Aorta (tissue), 5 donors: ENCODE measurements around the gene ANKRD34A. TPM values are rescaled to one million over a fixed set of nuclear protein-coding genes. Genes with fewer than 3 reads are reported as not detected.

Experiments used
- ATAC-seq: fragments of 200-7000 bp; cut with Tn5 transposase; one replicate; pipeline ENCODE4 v1.9.1; 2022; ENCODE audit warnings: moderate library complexity; ENCODE audit not compliant: low FRiP score
- DNase-seq, 2 donors: peaks; one replicate each; pipeline ENCODE4 v3.0.0-alpha.2; 2020
- H3K27ac ChIP-seq, 2 donors: one replicate each; pipeline ENCODE4 v1.5.1; 2013; ENCODE audit warnings: low read length in 2 of 2, mild to moderate bottlenecking in 2 of 2, moderate library complexity in 2 of 2, control low read depth in 1 of 2, inconsistent platforms in 1 of 2, low read depth in 1 of 2
- H3K27me3 ChIP-seq, 2 donors: one replicate each; pipeline ENCODE4 v1.6.1; 2013; ENCODE audit warnings: control low read depth in 1 of 2, low read length in 1 of 2, mild to moderate bottlenecking in 1 of 2, moderate library complexity in 1 of 2; ENCODE audit not compliant: insufficient read depth in 2 of 2, control insufficient read depth in 1 of 2
- H3K36me3 ChIP-seq, 2 donors: one replicate each; pipeline ENCODE4 v1.6.1; 2013; ENCODE audit warnings: control low read depth in 1 of 2, low read length in 1 of 2, mild to moderate bottlenecking in 1 of 2; ENCODE audit not compliant: insufficient read depth in 2 of 2, control insufficient read depth in 1 of 2
- H3K4me1 ChIP-seq, 2 donors: one replicate each; pipeline ENCODE4 v1.6.1; 2013; ENCODE audit warnings: low read length in 2 of 2, control low read depth in 1 of 2, mild to moderate bottlenecking in 1 of 2, moderate library complexity in 1 of 2; ENCODE audit not compliant: insufficient read depth in 2 of 2, control insufficient read depth in 1 of 2
- H3K4me3 ChIP-seq, 2 donors: one replicate each; pipeline ENCODE4 v1.5.1; 2013; ENCODE audit warnings: low read length in 2 of 2, control low read depth in 1 of 2, mild to moderate bottlenecking in 1 of 2
- H3K9me3 ChIP-seq: one replicate; pipeline ENCODE4 v1.6.1; 2013; ENCODE audit warnings: mild to moderate bottlenecking, low read length; ENCODE audit not compliant: control insufficient read depth
- WGBS, 2 donors: extraction: QIAGEN DNeasy Blood & Tissue Kit; methylation state at CpG; one replicate each; pipeline ENCODE4 v1.1.7; 2013; 5-methylcytosine and 5-hydroxymethylcytosine counted together
- intact Hi-C, 2 donors: fragments of 100-400 bp; cut with DNase I; formaldehyde crosslinking; loops; one replicate each; pipeline versions ENCODE4 v1.14.2 to v1.15.0; 2022
- polyA plus RNA-seq, 2 donors: library from polyadenylated mRNA; stranded (reverse); fragments of 200-250 nt; gene quantifications; one replicate each; pipeline ENCODE4 v1.2.3, GENCODE V29; 2013
- total RNA-seq, 2 donors: library from RNA; stranded (reverse); fragmentation: NEBNext Ultra II Directional; extraction: Animal tissue kit (Norgen Biotek cat#: 25700); gene quantifications; one replicate each; pipeline ENCODE4 v1.2.1, GENCODE V29; 2021
- donor health status: healthy with polysubstance abuse.
- donor health status: Bipolar disorder and iron deficiency.
- donor health status: DM: no; HTN: no; CAD: no.
- donor health status: DM: no; HTN: no; CAD: no.
- donor health status: DM: yes; HTN: yes; CAD: no.

The ANKRD34A gene
- total and polyA plus RNA-seq, 4 donors: 0.63 to 2.2 (median 1.7) TPM

- peaks cover 6 to 8% of the 10 kb centered on the region in 2 donors for H3K36me3 ChIP-seq
- no peak overlapping the region for H3K27ac ChIP-seq
- ATAC-seq (no peak), DNase-seq (no peak)
- WGBS, 2 donors: 13 to 16% methylated on average over 3 of the region's 3 CpGs
- H3K4me1 ChIP-seq: peaks cover 8 to 17% of the 10 kb centered on the region in 2 donors
- intact Hi-C loops: loop anchor here in 1 of 2 donors (2.0 kb wide), 1 partner anchor 15 kb away; no protein-coding TSS in a partner anchor
- no peaks in the 10 kb centered on the region for H3K9me3 ChIP-seq
- peak overlapping the region in 1 of 2 donors; percentile 28 for H3K4me3 ChIP-seq
- H3K27me3 ChIP-seq: no peaks in the 10 kb centered on the region
These were observed 33.3 kb upstream of the ANKRD34A start for GRCh38 chr1:145997718-145998023.

GRCh38 chr1:145997016-145997717, 32.8 kb upstream of the ANKRD34A start:
- WGBS, 2 donors: 17% methylated on average over 12 of the region's 12 CpGs
- H3K4me3 ChIP-seq: peak overlapping the region; percentile 14 to 28
- peaks cover 8 to 20% of the 10 kb centered on the region in 2 donors for H3K4me1 ChIP-seq
- peak in 1 of 2 donors; percentile 59 for DNase-seq
- peak overlapping the region; percentile 61 to 71 for H3K27ac ChIP-seq
- intact Hi-C loops: loop anchor here in 1 of 2 donors (2.0 kb wide), 1 partner anchor 14 kb away; no protein-coding TSS in a partner anchor
- peak; percentile 11 for ATAC-seq
- peaks cover 6 to 8% of the 10 kb centered on the region in 2 donors for H3K36me3 ChIP-seq
- H3K27me3 ChIP-seq: no peaks in the 10 kb centered on the region
- no peaks in the 10 kb centered on the region for H3K9me3 ChIP-seq

- ATAC-seq: peak; percentile 95
- intact Hi-C loops: loop anchor here in 1 of 2 donors (2.0 kb wide), 1 partner anchor 14 kb away; no protein-coding TSS in a partner anchor
- peaks cover 8 to 20% of the 10 kb centered on the region in 2 donors for H3K4me1 ChIP-seq
These were observed 32.1 kb upstream of the ANKRD34A start, which contains the start of gene TXNIP for GRCh38 chr1:145996433-145997015. Gene TXNIP, minus strand, starts transcription at chr1:145996579. Its CDS starts 313 bp downstream, at chr1:145996266.

GRCh38 chr1:145995964-145996432, 31.6 kb upstream of the ANKRD34A start:
- Histone ChIP-seq H3K27ac (peak overlapping the region; percentile 36 to 46), H3K36me3 (peaks cover 6 to 8% of the 10 kb centered on the region in 2 donors), H3K27me3 (no peaks in the 10 kb centered on the region), H3K9me3 (no peaks in the 10 kb centered on the region), H3K4me1 (peaks cover 8 to 20% of the 10 kb centered on the region in 2 donors), H3K4me3 (peak overlapping the region; percentile 73 to 90)
- DNase-seq (no peak), ATAC-seq (no peak)
- WGBS, 2 donors: 0 to 1% methylated on average over 13 of the region's 13 CpGs
- intact Hi-C loops: loop anchor here in 1 of 2 donors (2.0 kb wide), 1 partner anchor 13 kb away; no protein-coding TSS in a partner anchor

More at GRCh38 chr1:145996433-145997015, 32.1 kb upstream of the ANKRD34A start, which contains the start of gene TXNIP:
- peak within 1 kb of the TSS; percentile 73 to 90 for H3K4me3 ChIP-seq
- H3K9me3 ChIP-seq: no peaks in the 10 kb centered on the region
- peak within 1 kb of the TSS; percentile 61 to 71 for H3K27ac ChIP-seq
- 0 to 1% methylated on average over 30 of the region's 30 CpGs for WGBS, 2 donors
- no peaks in the 10 kb centered on the region for H3K27me3 ChIP-seq
- peaks cover 6 to 8% of the 10 kb centered on the region in 2 donors for H3K36me3 ChIP-seq
- peak; percentile 99 for DNase-seq

GRCh38 chr1:145995148-145995881, 30.9 kb upstream of the ANKRD34A start:
- peak overlapping the region; percentile 73 to 90 for H3K4me3 ChIP-seq
- no peaks in the 10 kb centered on the region for H3K27me3 ChIP-seq
- H3K9me3 ChIP-seq: no peaks in the 10 kb centered on the region
- DNase-seq: no peak
- H3K36me3 ChIP-seq: peaks cover 6 to 8% of the 10 kb centered on the region in 2 donors
- WGBS, 2 donors: 5 to 6% methylated on average over 8 of the region's 8 CpGs
- intact Hi-C loops: no loop called here
- peaks cover 8 to 20% of the 10 kb centered on the region in 2 donors for H3K4me1 ChIP-seq
- no peak for ATAC-seq
- H3K27ac ChIP-seq: peak overlapping the region; percentile 38 to 46

- intact Hi-C loops: no loop called here
- H3K4me1 ChIP-seq: peaks cover 8 to 20% of the 10 kb centered on the region in 2 donors
- DNase-seq (no peak), ATAC-seq (no peak)
- 73 to 78% methylated on average over 10 of the region's 10 CpGs for WGBS, 2 donors
- H3K27me3 ChIP-seq: no peaks in the 10 kb centered on the region
- no peaks in the 10 kb centered on the region for H3K9me3 ChIP-seq
- peak overlapping the region; percentile 73 to 90 for H3K4me3 ChIP-seq
- peaks cover 6 to 8% of the 10 kb centered on the region in 2 donors for H3K36me3 ChIP-seq
- peak overlapping the region in 1 of 2 donors; percentile 60 for H3K27ac ChIP-seq
These were observed 30.2 kb upstream of the ANKRD34A start for GRCh38 chr1:145994391-145995120.

GRCh38 chr1:145993618-145994390, 29.4 kb upstream of the ANKRD34A start:
- no peaks in the 10 kb centered on the region for H3K27me3 ChIP-seq
- H3K4me3 ChIP-seq: peak overlapping the region; percentile 73 to 90
- intact Hi-C loops: no loop called here
- peaks cover 8 to 20% of the 10 kb centered on the region in 2 donors for H3K4me1 ChIP-seq
- peaks cover 6 to 8% of the 10 kb centered on the region in 2 donors for H3K36me3 ChIP-seq
- H3K27ac ChIP-seq: no peak overlapping the region
- no peak for DNase-seq
- ATAC-seq: no peak
- WGBS, 2 donors: 77 to 84% methylated on average over 6 of the region's 6 CpGs
- H3K9me3 ChIP-seq: no peaks in the 10 kb centered on the region
